Measurements from ENCODE around the gene STAT2.
A peak's percentile ranks its signal among the peaks of the same experiment; 100 is the strongest.

STAT2 gene

DNA sequence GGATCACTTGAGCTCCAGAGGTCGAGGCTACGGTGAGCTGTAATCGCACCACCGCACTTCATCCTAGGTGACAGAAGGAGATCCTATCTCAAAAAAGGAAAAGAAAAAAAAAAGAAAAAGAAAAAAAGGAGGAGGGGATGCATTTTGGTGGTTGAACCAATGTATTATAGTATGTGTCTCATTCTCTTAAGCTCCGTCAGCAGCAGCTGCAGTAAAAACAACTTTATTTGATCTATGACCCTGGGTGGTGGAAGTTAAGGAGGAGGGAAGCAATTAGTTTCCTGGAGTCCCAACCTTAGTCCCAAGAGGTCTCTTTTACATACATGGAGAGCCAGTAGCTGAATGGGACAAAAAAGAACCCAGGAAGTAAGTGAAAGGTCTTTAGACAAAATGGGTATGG is 29.5 kb upstream of the STAT2 start:
- peak overlapping the region in 6 of 11 experiments; percentile 6 to 48 (median 22); a peak in 10 of 22 replicates for H3K4me2 ChIP-seq
- H3K4me1 ChIP-seq = peaks cover 0 to 14% (median 8%) of the 10 kb centered on the region in 10 experiments; a peak in 11 of 20 replicates
- H3K27ac ChIP-seq = no peak overlapping the region
- TF ChIP-seq Cebpa-rat (IDR thresholded peaks at IDR 0.05) = no peak
- H3K9me3 ChIP-seq (replicated peaks in 1 of 11) = peaks cover 19 to 33% (median 30%) of the 10 kb centered on the region in 11 experiments
- no peaks in the 10 kb centered on the region for H3K36me3 ChIP-seq
- no peak overlapping the region for H3K9ac ChIP-seq
- H3K27me3 ChIP-seq = no peaks in the 10 kb centered on the region
- H4K20me1 ChIP-seq = no peaks in the 10 kb centered on the region
- H3K4me3 ChIP-seq = no peak overlapping the region

DNA sequence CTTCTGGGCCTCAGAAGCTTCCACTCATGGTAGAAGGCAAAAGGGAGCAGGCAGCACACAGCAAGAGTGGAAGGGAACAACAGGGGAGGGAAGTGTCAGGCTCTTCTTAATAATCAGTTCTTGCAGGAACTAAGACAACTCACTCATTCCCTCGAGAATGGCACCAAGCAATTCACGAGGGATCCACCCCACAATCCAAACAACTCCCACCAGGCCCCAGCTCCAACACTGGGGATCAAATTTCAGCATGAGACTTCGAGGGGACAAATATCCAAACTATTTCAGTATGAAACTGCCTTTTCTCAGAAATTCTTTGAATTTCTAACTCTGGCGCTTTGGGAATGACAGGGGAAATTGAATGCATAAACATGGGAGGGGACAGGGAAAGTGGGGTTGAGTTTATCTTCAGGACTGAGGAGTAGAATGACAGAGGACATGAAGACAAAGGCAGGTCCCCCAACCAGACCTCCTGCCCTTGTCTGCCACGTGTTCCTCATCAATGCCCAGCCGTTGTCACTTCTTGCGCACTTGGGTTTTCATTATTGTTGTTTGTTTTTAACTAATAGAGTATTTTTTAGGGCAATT is 27.3 kb upstream of the STAT2 start:
- H3K27ac ChIP-seq = no peak overlapping the region
- H3K4me2 ChIP-seq = no peak overlapping the region
- H4K20me1 ChIP-seq = no peaks in the 10 kb centered on the region
- TF ChIP-seq Cebpa-rat (IDR thresholded peaks at IDR 0.05) = no peak
- no peaks in the 10 kb centered on the region for H3K27me3 ChIP-seq
- no peak overlapping the region for H3K9ac ChIP-seq
- H3K4me3 ChIP-seq = no peak overlapping the region
- H3K9me3 ChIP-seq (replicated peaks in 1 of 11) = peaks cover 8 to 12% (median 10%) of the 10 kb centered on the region in 11 experiments; a peak in 21 of 22 replicates
- H3K36me3 ChIP-seq = no peaks in the 10 kb centered on the region
- H3K4me1 ChIP-seq = peaks cover 0 to 14% (median 8%) of the 10 kb centered on the region in 10 experiments; a peak in 11 of 20 replicates

DNA sequence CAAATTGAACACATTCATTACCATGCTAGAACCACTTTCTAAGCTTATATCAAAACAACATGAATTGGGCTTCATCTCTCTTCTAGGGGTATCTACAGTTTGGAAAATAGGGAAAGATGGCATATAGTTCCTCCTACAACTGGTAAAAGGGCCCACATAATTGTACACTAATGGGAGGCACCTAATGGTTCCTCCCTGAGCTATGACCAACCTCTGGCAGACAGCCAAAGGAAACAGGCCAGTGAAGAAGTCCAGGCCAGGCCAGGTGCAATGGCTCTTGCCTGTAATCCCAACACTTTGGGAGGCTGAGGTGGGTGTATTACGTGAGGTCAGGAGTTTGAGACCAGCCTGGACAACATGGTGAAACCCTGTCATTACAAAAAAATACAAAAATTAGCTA is 26.0 kb upstream of the STAT2 start:
- TF ChIP-seq Cebpa-rat (IDR thresholded peaks at IDR 0.05) = no peak
- no peaks in the 10 kb centered on the region for H3K27me3 ChIP-seq
- H3K27ac ChIP-seq = no peak overlapping the region
- H3K4me3 ChIP-seq = no peak overlapping the region
- H3K4me1 ChIP-seq = peaks cover 0 to 14% (median 8%) of the 10 kb centered on the region in 10 experiments; a peak in 11 of 20 replicates
- no peaks in the 10 kb centered on the region for H4K20me1 ChIP-seq
- no peak overlapping the region for H3K4me2 ChIP-seq
- H3K36me3 ChIP-seq = no peaks in the 10 kb centered on the region
- H3K9me3 ChIP-seq (replicated peaks in 1 of 11) = no peaks in the 10 kb centered on the region
- H3K9ac ChIP-seq = no peak overlapping the region

DNA sequence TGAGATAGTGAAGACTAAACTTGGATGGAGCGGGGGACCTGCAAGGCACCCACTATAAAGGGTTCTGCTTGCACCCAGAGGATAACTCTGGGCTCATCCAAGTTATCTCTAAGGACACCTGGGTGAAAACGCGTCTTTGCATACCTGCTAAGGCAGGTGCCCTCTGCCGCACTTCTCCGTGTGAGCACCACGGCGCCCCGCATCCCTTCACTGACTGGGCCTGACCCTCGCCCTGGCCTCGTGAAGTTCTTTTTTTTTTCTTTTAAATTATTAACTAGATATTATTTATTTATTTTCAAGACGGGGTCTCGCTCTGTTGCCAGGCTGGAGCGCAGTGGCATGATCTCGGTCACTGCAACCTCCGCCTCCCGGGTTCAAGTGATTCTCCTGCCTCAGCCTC is 22.7 kb upstream of the STAT2 start:
- Histone ChIP-seq H3K4me1 (peaks cover 0 to 4% (median 0%) of the 10 kb centered on the region in 10 experiments; a peak in 2 of 20 replicates), H4K20me1 (no peaks in the 10 kb centered on the region), H3K9ac (no peak overlapping the region), H3K4me2 (no peak overlapping the region), H3K27ac (no peak overlapping the region), H3K27me3 (no peaks in the 10 kb centered on the region), H3K9me3 (replicated peaks in 1 of 11) (peaks cover 0 to 5% (median 0%) of the 10 kb centered on the region in 11 experiments; a peak in 3 of 22 replicates), H3K4me3 (no peak overlapping the region), H3K36me3 (no peaks in the 10 kb centered on the region)
- no peak for TF ChIP-seq Cebpa-rat (IDR thresholded peaks at IDR 0.05)

GRCh38 chr12:56377989-56378316 is 18.0 kb upstream of the STAT2 start:
- Histone ChIP-seq H3K36me3 (no peaks in the 10 kb centered on the region), H3K4me3 (no peak overlapping the region), H3K9ac (no peak overlapping the region), H3K27me3 (no peaks in the 10 kb centered on the region), H3K9me3 (replicated peaks in 1 of 11) (peaks cover 6 to 17% (median 12%) of the 10 kb centered on the region in 11 experiments; a peak in 20 of 22 replicates), H4K20me1 (no peaks in the 10 kb centered on the region), H3K27ac (no peak overlapping the region), H3K4me2 (no peak overlapping the region), H3K4me1 (peaks cover 27 to 42% (median 34%) of the 10 kb centered on the region in 10 experiments)
- no peak for TF ChIP-seq Cebpa-rat (IDR thresholded peaks at IDR 0.05)

GRCh38 chr12:56377310-56377988 is 17.5 kb upstream of the STAT2 start:
- Histone ChIP-seq H3K27ac (no peak overlapping the region), H3K4me1 (peaks cover 27 to 42% (median 34%) of the 10 kb centered on the region in 10 experiments), H3K9me3 (replicated peaks in 1 of 11) (peaks cover 10 to 22% (median 17%) of the 10 kb centered on the region in 11 experiments; a peak in 20 of 22 replicates), H3K27me3 (no peaks in the 10 kb centered on the region), H3K4me3 (no peak overlapping the region), H3K4me2 (peak overlapping the region in 4 of 11 experiments; percentile 73 to 95 (median 84); a peak in 8 of 22 replicates), H3K36me3 (no peaks in the 10 kb centered on the region), H4K20me1 (no peaks in the 10 kb centered on the region), H3K9ac (no peak overlapping the region)
- TF ChIP-seq Cebpa-rat (IDR thresholded peaks at IDR 0.05) = no peak

DNA sequence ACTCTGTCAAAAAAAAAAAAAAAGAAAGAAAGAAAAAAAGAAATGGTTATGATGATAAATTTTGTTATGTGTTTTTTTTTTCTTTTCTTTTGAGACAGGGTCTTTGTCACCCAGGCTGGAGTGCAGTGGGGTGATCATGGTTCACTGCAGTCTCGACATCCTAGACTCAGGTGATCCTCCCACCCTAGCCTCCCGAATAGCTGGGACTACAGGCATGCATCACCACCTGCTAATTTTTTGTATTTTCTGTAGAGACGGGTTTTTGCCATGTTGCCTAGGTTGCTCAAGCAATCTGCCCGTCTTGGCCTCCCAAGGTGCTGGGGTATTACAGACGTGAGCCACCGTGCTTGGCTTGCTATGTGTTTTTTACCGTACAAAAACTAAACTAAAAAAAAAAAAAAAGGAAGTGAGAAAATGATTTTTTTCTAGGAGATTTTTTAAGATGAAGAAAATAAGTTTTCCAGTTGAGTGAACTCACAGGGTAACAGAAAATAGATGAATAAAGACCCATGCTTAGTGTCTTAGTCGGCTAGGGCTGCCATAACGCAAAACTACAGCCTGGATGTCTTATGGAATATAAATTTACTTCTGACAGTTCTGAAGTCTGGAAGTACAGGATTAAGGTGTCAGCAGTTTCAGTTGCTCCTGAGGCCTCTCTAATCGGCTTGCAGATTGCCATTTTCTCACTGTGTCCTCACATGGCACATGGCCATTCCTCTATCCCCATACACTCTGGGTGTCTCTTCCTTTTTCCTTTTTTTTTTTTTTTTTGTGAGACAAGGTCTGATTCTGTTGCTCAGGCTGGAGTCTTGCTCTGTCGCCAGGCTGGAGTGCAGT is 15.9 kb upstream of the STAT2 start:
- Histone ChIP-seq H3K27ac (peak overlapping the region in 10 of 11 experiments; percentile 15 to 73 (median 54); a peak in 18 of 22 replicates), H3K4me3 (peak overlapping the region in 2 of 10 experiments; percentile 16 to 26; a peak in 2 of 20 replicates), H3K9me3 (replicated peaks in 1 of 11) (peaks cover 14 to 23% (median 19%) of the 10 kb centered on the region in 11 experiments; a peak in 20 of 22 replicates), H3K4me1 (peaks cover 27 to 42% (median 34%) of the 10 kb centered on the region in 10 experiments), H4K20me1 (no peaks in the 10 kb centered on the region), H3K4me2 (peak overlapping the region; percentile 57 to 95 (median 72)), H3K27me3 (no peaks in the 10 kb centered on the region), H3K9ac (peak overlapping the region in 8 of 11 experiments; percentile 10 to 61 (median 28); a peak in 9 of 22 replicates), H3K36me3 (no peaks in the 10 kb centered on the region)
- TF ChIP-seq Cebpa-rat (IDR thresholded peaks at IDR 0.05) = no peak

- Histone ChIP-seq H3K4me3 (no peak overlapping the region), H3K27ac (peak overlapping the region in 9 of 11 experiments; percentile 12 to 73 (median 50); a peak in 13 of 22 replicates), H3K4me2 (peak overlapping the region; percentile 57 to 95 (median 72)), H3K9me3 (replicated peaks in 1 of 11) (peaks cover 14 to 23% (median 19%) of the 10 kb centered on the region in 11 experiments; a peak in 20 of 22 replicates), H3K27me3 (no peaks in the 10 kb centered on the region), H3K4me1 (peaks cover 27 to 42% (median 34%) of the 10 kb centered on the region in 10 experiments), H4K20me1 (no peaks in the 10 kb centered on the region), H3K36me3 (no peaks in the 10 kb centered on the region), H3K9ac (peak overlapping the region in 1 of 11 experiments; percentile 15; a peak in 3 of 22 replicates)
- no peak for TF ChIP-seq Cebpa-rat (IDR thresholded peaks at IDR 0.05)
These were observed 15.1 kb upstream of the STAT2 start for GRCh38 chr12:56374726-56375597.
